NT2/D1 (cell line): ENCODE measurements around the gene ARHGAP22.

Experiments used
- DNase-seq: peaks from one replicate; pipeline ENCODE4 v3.0.0-alpha.2; 2011; ENCODE audit warnings: low read depth, low spot score
- H3K27me3 ChIP-seq: 2 replicates; pipeline ENCODE4 v1.6.0; 2011; ENCODE audit warnings: mild to moderate bottlenecking; ENCODE audit not compliant: insufficient read length, insufficient read depth
- H3K36me3 ChIP-seq: 2 replicates; pipeline ENCODE4 v1.6.1; 2011; ENCODE audit warnings: mild to moderate bottlenecking, low read length, mixed read lengths; ENCODE audit not compliant: insufficient read depth, insufficient read length
- H3K4me1 ChIP-seq: 2 replicates; pipeline ENCODE4 v1.5.1; 2011; ENCODE audit not compliant: insufficient read depth, insufficient read length
- H3K4me3 ChIP-seq: 2 replicates; pipeline ENCODE4 v1.5.1; 2011; ENCODE audit warnings: low read depth; ENCODE audit not compliant: insufficient read length
- H3K9ac ChIP-seq: 2 replicates; pipeline ENCODE4 v1.6.0; 2011; ENCODE audit warnings: low read depth; ENCODE audit not compliant: insufficient read length
- H3K9me3 ChIP-seq: 2 replicates; pipeline ENCODE4 v1.5.1; 2011; ENCODE audit warnings: mild to moderate bottlenecking, low read length; ENCODE audit not compliant: insufficient read depth
- SUZ12 ChIP-seq: IDR thresholded peaks from 2 replicates; pipeline ENCODE4 v1.6.1; 2011; ENCODE audit not compliant: insufficient read length, insufficient read depth; ENCODE audit errors: extremely low read depth
- YY1 ChIP-seq: IDR thresholded peaks from 2 replicates; pipeline ENCODE4 v1.6.1; 2011; ENCODE audit not compliant: insufficient read length, insufficient read depth
- ZNF274 ChIP-seq: IDR thresholded peaks from 2 replicates; pipeline ENCODE4 v1.6.1; 2011; ENCODE audit warnings: mild to moderate bottlenecking, low read depth, low read length

The ARHGAP22 gene

GRCh38 chr10:48509974-48510692, 94.7 kb downstream of the ARHGAP22 start:
- Histone ChIP-seq H3K4me1 (peaks cover 2% of the 10 kb centered on the region), H3K27me3 (no peaks in the 10 kb centered on the region), H3K4me3 (no peak overlapping the region), H3K9me3 (peaks cover 9% of the 10 kb centered on the region; the same call in 1 of the 2 replicates), H3K36me3 (no peaks in the 10 kb centered on the region), H3K9ac (no peak overlapping the region)
- DNase-seq, result no peak
- TF ChIP-seq SUZ12 (no peak), ZNF274 (no peak), YY1 (no peak)

- DNase-seq, result no peak
These were observed 95.8 kb downstream of the ARHGAP22 start for GRCh38 chr10:48508791-48509772.

GRCh38 chr10:48507933-48508790, 96.7 kb downstream of the ARHGAP22 start:
- TF ChIP-seq YY1 (no peak), ZNF274 (no peak)

More at GRCh38 chr10:48508791-48509772, 95.8 kb downstream of the ARHGAP22 start:
- Histone ChIP-seq H3K36me3 (no peaks in the 10 kb centered on the region), H3K9ac (no peak overlapping the region), H3K4me3 (no peak overlapping the region), H3K9me3 (no peaks in the 10 kb centered on the region; the same call in 1 of the 2 replicates), H3K27me3 (no peaks in the 10 kb centered on the region), H3K4me1 (peaks cover 2% of the 10 kb centered on the region)
- TF ChIP-seq SUZ12 (no peak), ZNF274 (no peak), YY1 (no peak)

GRCh38 chr10:48507494-48507893, 97.4 kb downstream of the ARHGAP22 start:
- Histone ChIP-seq H3K4me3 (no peak overlapping the region), H3K27me3 (no peaks in the 10 kb centered on the region), H3K9me3 (no peaks in the 10 kb centered on the region), H3K4me1 (peaks cover 2% of the 10 kb centered on the region), H3K36me3 (no peaks in the 10 kb centered on the region), H3K9ac (no peak overlapping the region)
- no peak for TF ChIP-seq SUZ12
- TF ChIP-seq YY1, result no peak
- no peak for TF ChIP-seq ZNF274
- DNase-seq, result no peak

More at GRCh38 chr10:48507933-48508790, 96.7 kb downstream of the ARHGAP22 start:
- Histone ChIP-seq H3K9ac (no peak overlapping the region), H3K4me3 (no peak overlapping the region), H3K36me3 (no peaks in the 10 kb centered on the region), H3K4me1 (peaks cover 2% of the 10 kb centered on the region), H3K27me3 (no peaks in the 10 kb centered on the region), H3K9me3 (no peaks in the 10 kb centered on the region)
- DNase-seq, result no peak

- Histone ChIP-seq H3K9ac (no peak overlapping the region), H3K36me3 (no peaks in the 10 kb centered on the region), H3K9me3 (no peaks in the 10 kb centered on the region), H3K4me3 (no peak overlapping the region), H3K27me3 (no peaks in the 10 kb centered on the region), H3K4me1 (peaks cover 2% of the 10 kb centered on the region)
- no peak for DNase-seq
- TF ChIP-seq ZNF274 (no peak), SUZ12 (no peak), YY1 (no peak)
These were observed 98.5 kb downstream of the ARHGAP22 start for GRCh38 chr10:48506147-48506917.

- Histone ChIP-seq H3K27me3 (no peaks in the 10 kb centered on the region), H3K36me3 (no peaks in the 10 kb centered on the region), H3K4me3 (no peak overlapping the region), H3K9me3 (no peaks in the 10 kb centered on the region), H3K4me1 (peaks cover 2% of the 10 kb centered on the region), H3K9ac (no peak overlapping the region)
- DNase-seq, result no peak
- TF ChIP-seq ZNF274 (no peak), YY1 (no peak), SUZ12 (no peak)
These were observed 99.3 kb downstream of the ARHGAP22 start for GRCh38 chr10:48505394-48506112.
